Right lobe of liver (tissue), 4 donors: ENCODE measurements around the gene SYNE4.

Experiments used
- CTCF ChIP-seq, 4 donors: fragments of 200-600 bp in 3 of 4; fragments of 450-650 bp in 1 of 4; IDR thresholded peaks; one replicate each; pipeline versions ENCODE4 v1.5.1 to v1.8.0; 2016 to 2022; ENCODE audit warnings: antibody characterized with exemption in 4 of 4, mild to moderate bottlenecking in 2 of 4
- POLR2A ChIP-seq: fragments of 450-650 bp; IDR thresholded peaks from one replicate; pipeline ENCODE4 v1.6.1; 2017; ENCODE audit warnings: antibody characterized with exemption, mild to moderate bottlenecking
- donor health status: DM: no; HTN: no; CAD: no.
- donor health status: DM: no; HTN: no; CAD: no.
- donor health status: DM: no; HTN: yes; CAD: no.

- TF ChIP-seq POLR2A (no peak), CTCF (IDR thresholded peaks at IDR 0.05) (no peak)
Observed at GRCh38 chr19:36013280-36014011, 4.8 kb upstream of the SYNE4 start.
